Neural cell (in vitro differentiated cells): ENCODE measurements around the gene NUDT7. TPM values are rescaled to one million over a fixed set of nuclear protein-coding genes. Genes with fewer than 3 reads are reported as not detected.

Source experiments
- H2AFZ ChIP-seq: fragments of 200-600, 300-800 bp; sonication (generic), shearing (Covaris generic); 2 replicates; pipeline ENCODE4 v1.6.0; 2014; ENCODE audit warnings: low read depth, mild to moderate bottlenecking, antibody characterized with exemption, low read length, moderate library complexity
- H3F3A ChIP-seq: fragments of 200-600 bp; shearing (Covaris generic); 2 replicates; pipeline ENCODE4 v1.6.1; 2016; ENCODE audit warnings: mild to moderate bottlenecking, moderate library complexity, mixed read lengths, antibody characterized with exemption, low read length; ENCODE audit not compliant: insufficient read depth, poor library complexity, severe bottlenecking
- H3K27ac ChIP-seq: fragments of 200-600, 300-800 bp; sonication (generic), shearing (Covaris generic); 2 replicates; pipeline ENCODE4 v1.5.1; 2014; ENCODE audit warnings: mild to moderate bottlenecking, low read length, moderate library complexity
- H3K27me3 ChIP-seq: fragments of 300-800, 200-600 bp; sonication (generic), shearing (Covaris generic); 2 replicates; pipeline ENCODE4 v1.6.0; 2014; ENCODE audit warnings: mild to moderate bottlenecking, low read depth, low read length, moderate library complexity; ENCODE audit not compliant: insufficient read depth
- H3K36me3 ChIP-seq: fragments of 300-800, 200-600 bp; sonication (generic), shearing (Covaris generic); 2 replicates; pipeline ENCODE4 v1.5.1; 2014; ENCODE audit warnings: mild to moderate bottlenecking, antibody characterized with exemption, low read length, moderate library complexity; ENCODE audit not compliant: insufficient read depth
- H3K4me2 ChIP-seq: fragments of 300-800, 200-600 bp; sonication (generic), shearing (Covaris generic); 2 replicates; pipeline ENCODE4 v1.6.0; 2014; ENCODE audit warnings: mild to moderate bottlenecking, low read length
- H3K4me3 ChIP-seq: fragments of 300-800, 200-600 bp; sonication (generic), shearing (Covaris generic); 2 replicates; pipeline ENCODE4 v1.5.1; 2014; ENCODE audit warnings: mild to moderate bottlenecking, low read length, moderate library complexity
- H3K79me2 ChIP-seq: fragments of 200-600 bp; shearing (Covaris generic); replicated peaks from 2 replicates; pipeline ENCODE4 v1.6.0; 2014; ENCODE audit warnings: mild to moderate bottlenecking, low read length, moderate library complexity; ENCODE audit not compliant: insufficient read depth
- H3K9ac ChIP-seq: fragments of 300-800, 200-600 bp; sonication (generic), shearing (Covaris generic); 2 replicates; pipeline ENCODE4 v1.6.1; 2016; ENCODE audit warnings: mild to moderate bottlenecking, low read length, mixed read lengths
- H3K9me2 ChIP-seq: fragments of 200-600 bp; shearing (Covaris generic); 2 replicates; pipeline ENCODE4 v1.6.1; 2016; ENCODE audit warnings: mild to moderate bottlenecking, low read length, mixed read lengths; ENCODE audit not compliant: insufficient read depth
- H3K9me3 ChIP-seq: fragments of 200-600, 300-800 bp; sonication (generic), shearing (Covaris generic); 2 replicates; pipeline ENCODE4 v1.6.1; 2016; ENCODE audit warnings: mild to moderate bottlenecking, mixed run types, low read length, moderate library complexity, mixed read lengths
- H4K20me1 ChIP-seq: fragments of 200-600 bp; shearing (Covaris generic); 2 replicates; pipeline ENCODE4 v1.6.1; 2016; ENCODE audit warnings: mild to moderate bottlenecking, mixed run types; ENCODE audit not compliant: insufficient read depth
- EP300 ChIP-seq: fragments of 450-650 bp; conservative IDR thresholded peaks from 2 replicates; pipeline ENCODE4 v1.6.1; 2014; ENCODE audit warnings: antibody characterized with exemption, mild to moderate bottlenecking, moderate library complexity; ENCODE audit not compliant: poor library complexity, severe bottlenecking
- EZH2 ChIP-seq: fragments of 200-600, 300-800 bp; shearing (Covaris generic), sonication (generic); IDR thresholded peaks from 2 replicates; pipeline ENCODE4 v1.6.1; 2014; ENCODE audit warnings: antibody characterized with exemption, low read length, borderline replicate concordance, mild to moderate bottlenecking; ENCODE audit not compliant: insufficient read depth, poor library complexity, severe bottlenecking
- MXI1 ChIP-seq: fragments of 450-650 bp; conservative IDR thresholded peaks from 2 replicates; pipeline ENCODE4 v1.6.1; 2014; ENCODE audit warnings: antibody characterized with exemption, mild to moderate bottlenecking; ENCODE audit not compliant: poor library complexity, severe bottlenecking
- POLR2AphosphoS5 ChIP-seq: IDR thresholded peaks from 2 replicates; pipeline ENCODE4 v1.6.1; 2012
- RAD21 ChIP-seq: fragments of 450-650 bp; conservative IDR thresholded peaks from 2 replicates; pipeline ENCODE4 v1.6.1; 2014; ENCODE audit warnings: antibody characterized with exemption, mild to moderate bottlenecking, moderate library complexity
- SMC3 ChIP-seq: fragments of 450-650 bp; conservative IDR thresholded peaks from 2 replicates; pipeline ENCODE4 v1.6.1; 2014; ENCODE audit warnings: antibody characterized with exemption, mild to moderate bottlenecking, moderate library complexity; ENCODE audit not compliant: poor library complexity
- TAF1 ChIP-seq: IDR thresholded peaks from 2 replicates; pipeline ENCODE4 v1.6.1; 2012; ENCODE audit warnings: low read depth
- polyA plus RNA-seq: library from polyadenylated mRNA; depleted of rRNA; stranded (reverse); fragments of >200 nt; gene quantifications from 2 replicates; pipeline ENCODE4 v1.2.3, GENCODE V29; 2014
- TF ChIP-seq, protein P1 (sequence below): fragments of 450-650 bp; IDR thresholded peaks from 2 replicates; pipeline ENCODE4 v1.5.1; 2014; ENCODE audit warnings: antibody characterized with exemption, mild to moderate bottlenecking, moderate library complexity; ENCODE audit not compliant: poor library complexity, severe bottlenecking
- TF ChIP-seq, protein P2 (sequence below): IDR thresholded peaks from 2 replicates; pipeline ENCODE4 v1.6.1; 2012; ENCODE audit warnings: borderline replicate concordance

The NUDT7 gene
- polyA plus RNA-seq, 1 donor from 2014 or later, result 13.9 TPM

DNA sequence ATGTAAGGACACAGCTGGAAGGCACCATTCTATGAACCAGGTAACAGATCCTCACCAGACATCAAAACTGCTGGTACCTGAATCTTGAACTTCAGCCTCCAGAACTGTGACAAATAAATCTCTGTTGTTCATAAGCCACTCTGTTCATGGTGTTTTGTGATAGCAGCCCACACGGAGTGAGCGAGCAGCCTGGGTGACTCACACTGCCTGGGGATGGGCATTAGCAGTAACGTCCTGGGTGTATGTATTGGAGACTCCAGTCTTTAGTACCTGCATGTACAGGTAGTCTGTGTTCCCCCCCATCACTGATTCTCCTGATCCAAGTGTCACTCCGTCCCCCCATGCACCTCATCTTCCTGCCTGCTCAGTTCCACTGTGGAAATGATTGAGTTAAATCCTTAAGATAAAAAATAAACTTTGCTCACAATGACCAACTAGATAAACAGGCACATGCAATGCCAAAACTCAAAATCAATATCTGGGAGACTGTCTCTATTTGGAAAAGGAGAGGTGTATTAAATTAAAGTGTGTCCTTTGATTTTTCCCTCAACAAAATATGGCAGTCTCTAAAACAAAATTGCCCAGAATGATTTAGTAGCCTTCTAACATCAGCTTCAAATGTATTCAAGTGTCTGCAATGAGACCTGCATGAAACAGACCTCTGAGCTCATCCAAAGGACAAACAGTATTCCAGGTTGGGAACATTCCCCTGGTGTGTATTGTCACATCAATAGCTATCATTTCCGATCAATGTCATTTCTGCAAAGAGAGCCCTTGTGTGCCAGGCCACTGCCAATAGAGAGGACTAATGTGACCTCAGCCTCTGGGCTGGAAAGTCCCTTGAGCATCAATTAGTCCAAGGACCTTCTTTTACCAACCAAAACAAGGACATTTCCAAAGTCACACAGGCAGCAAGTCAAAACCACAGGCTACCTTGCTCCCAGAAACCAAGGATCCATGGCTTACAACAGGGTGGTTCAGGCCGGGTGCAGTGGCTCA, 53.9 kb downstream of the NUDT7 start:
- no peaks in the 10 kb centered on the region for H3F3A ChIP-seq
- H3K9me3 ChIP-seq, result no peaks in the 10 kb centered on the region
- no peak overlapping the region for H3K9ac ChIP-seq
- H4K20me1 ChIP-seq, result no peaks in the 10 kb centered on the region
- no peak overlapping the region for H3K27ac ChIP-seq
- TF ChIP-seq, protein P1, sequence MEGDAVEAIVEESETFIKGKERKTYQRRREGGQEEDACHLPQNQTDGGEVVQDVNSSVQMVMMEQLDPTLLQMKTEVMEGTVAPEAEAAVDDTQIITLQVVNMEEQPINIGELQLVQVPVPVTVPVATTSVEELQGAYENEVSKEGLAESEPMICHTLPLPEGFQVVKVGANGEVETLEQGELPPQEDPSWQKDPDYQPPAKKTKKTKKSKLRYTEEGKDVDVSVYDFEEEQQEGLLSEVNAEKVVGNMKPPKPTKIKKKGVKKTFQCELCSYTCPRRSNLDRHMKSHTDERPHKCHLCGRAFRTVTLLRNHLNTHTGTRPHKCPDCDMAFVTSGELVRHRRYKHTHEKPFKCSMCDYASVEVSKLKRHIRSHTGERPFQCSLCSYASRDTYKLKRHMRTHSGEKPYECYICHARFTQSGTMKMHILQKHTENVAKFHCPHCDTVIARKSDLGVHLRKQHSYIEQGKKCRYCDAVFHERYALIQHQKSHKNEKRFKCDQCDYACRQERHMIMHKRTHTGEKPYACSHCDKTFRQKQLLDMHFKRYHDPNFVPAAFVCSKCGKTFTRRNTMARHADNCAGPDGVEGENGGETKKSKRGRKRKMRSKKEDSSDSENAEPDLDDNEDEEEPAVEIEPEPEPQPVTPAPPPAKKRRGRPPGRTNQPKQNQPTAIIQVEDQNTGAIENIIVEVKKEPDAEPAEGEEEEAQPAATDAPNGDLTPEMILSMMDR, result no peak
- TF ChIP-seq EP300 (no peak), SMC3 (no peak), EZH2 (no peak), MXI1 (no peak), TAF1 (no peak), RAD21 (no peak), POLR2AphosphoS5 (no peak)
- TF ChIP-seq, protein P2, sequence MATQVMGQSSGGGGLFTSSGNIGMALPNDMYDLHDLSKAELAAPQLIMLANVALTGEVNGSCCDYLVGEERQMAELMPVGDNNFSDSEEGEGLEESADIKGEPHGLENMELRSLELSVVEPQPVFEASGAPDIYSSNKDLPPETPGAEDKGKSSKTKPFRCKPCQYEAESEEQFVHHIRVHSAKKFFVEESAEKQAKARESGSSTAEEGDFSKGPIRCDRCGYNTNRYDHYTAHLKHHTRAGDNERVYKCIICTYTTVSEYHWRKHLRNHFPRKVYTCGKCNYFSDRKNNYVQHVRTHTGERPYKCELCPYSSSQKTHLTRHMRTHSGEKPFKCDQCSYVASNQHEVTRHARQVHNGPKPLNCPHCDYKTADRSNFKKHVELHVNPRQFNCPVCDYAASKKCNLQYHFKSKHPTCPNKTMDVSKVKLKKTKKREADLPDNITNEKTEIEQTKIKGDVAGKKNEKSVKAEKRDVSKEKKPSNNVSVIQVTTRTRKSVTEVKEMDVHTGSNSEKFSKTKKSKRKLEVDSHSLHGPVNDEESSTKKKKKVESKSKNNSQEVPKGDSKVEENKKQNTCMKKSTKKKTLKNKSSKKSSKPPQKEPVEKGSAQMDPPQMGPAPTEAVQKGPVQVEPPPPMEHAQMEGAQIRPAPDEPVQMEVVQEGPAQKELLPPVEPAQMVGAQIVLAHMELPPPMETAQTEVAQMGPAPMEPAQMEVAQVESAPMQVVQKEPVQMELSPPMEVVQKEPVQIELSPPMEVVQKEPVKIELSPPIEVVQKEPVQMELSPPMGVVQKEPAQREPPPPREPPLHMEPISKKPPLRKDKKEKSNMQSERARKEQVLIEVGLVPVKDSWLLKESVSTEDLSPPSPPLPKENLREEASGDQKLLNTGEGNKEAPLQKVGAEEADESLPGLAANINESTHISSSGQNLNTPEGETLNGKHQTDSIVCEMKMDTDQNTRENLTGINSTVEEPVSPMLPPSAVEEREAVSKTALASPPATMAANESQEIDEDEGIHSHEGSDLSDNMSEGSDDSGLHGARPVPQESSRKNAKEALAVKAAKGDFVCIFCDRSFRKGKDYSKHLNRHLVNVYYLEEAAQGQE, result no peak
- H3K27me3 ChIP-seq, result no peaks in the 10 kb centered on the region
- no peaks in the 10 kb centered on the region for H3K79me2 ChIP-seq
- H2AFZ ChIP-seq, result no peak overlapping the region
- H3K36me3 ChIP-seq, result no peaks in the 10 kb centered on the region
- H3K9me2 ChIP-seq, result no peaks in the 10 kb centered on the region
- H3K4me2 ChIP-seq, result no peak overlapping the region
- H3K4me3 ChIP-seq, result no peak overlapping the region

DNA sequence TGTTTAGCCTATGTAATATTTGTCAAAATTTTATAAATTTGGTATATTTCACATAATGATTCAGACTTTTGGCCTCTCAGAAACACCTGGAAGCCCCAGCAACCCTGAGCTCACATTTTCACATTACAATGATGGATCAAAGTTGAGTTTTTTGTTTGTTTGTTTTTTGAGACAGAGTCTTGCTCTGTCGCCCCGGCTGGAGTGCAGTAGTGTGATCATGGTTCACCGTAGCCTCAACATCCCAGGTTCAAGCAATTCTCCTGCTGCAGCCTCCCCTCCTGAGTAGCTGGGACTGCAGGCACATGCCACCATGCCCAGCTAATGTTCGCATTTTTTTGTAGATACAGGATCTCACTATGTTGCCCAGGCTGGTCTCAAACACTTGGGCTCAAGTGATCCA, 55.4 kb downstream of the NUDT7 start:
- Histone ChIP-seq H4K20me1 (no peaks in the 10 kb centered on the region), H3K36me3 (no peaks in the 10 kb centered on the region), H3K79me2 (no peaks in the 10 kb centered on the region), H3K4me2 (no peak overlapping the region), H3K27me3 (no peaks in the 10 kb centered on the region), H3K9ac (no peak overlapping the region), H3K9me3 (no peaks in the 10 kb centered on the region), H3K9me2 (no peaks in the 10 kb centered on the region), H2AFZ (no peak overlapping the region), H3K4me3 (no peak overlapping the region), H3F3A (no peaks in the 10 kb centered on the region), H3K27ac (no peak overlapping the region)
- no peak for TF ChIP-seq SMC3
- no peak for TF ChIP-seq RAD21
- TF ChIP-seq MXI1, result no peak
- TF ChIP-seq, protein P2, result no peak
- no peak for TF ChIP-seq POLR2AphosphoS5
- no peak for TF ChIP-seq EP300
- TF ChIP-seq, protein P1, result no peak
- TF ChIP-seq EZH2, result no peak
- TF ChIP-seq TAF1, result no peak
